Osteocyte (in vitro differentiated cells): ENCODE data around the gene NIN. TPM values are rescaled to one million over a fixed set of nuclear protein-coding genes. Genes with fewer than 3 reads are reported as not detected.
A peak's percentile ranks its signal among the peaks of the same experiment; 100 is the strongest.

Experiments
- DNase-seq: peaks from one replicate; pipeline ENCODE4 v3.0.0; 2021; ENCODE audit warnings: mixed read lengths; ENCODE audit not compliant: unreplicated experiment; ENCODE audit errors: extremely low spot score
- H3K27ac Mint-ChIP-seq: one replicate; pipeline ENCODE4 v1.8.0; 2021; ENCODE audit warnings: mild to moderate bottlenecking, mixed read lengths; ENCODE audit not compliant: unreplicated experiment
- H3K27me3 Mint-ChIP-seq: one replicate; pipeline ENCODE4 v1.8.0; 2021; ENCODE audit warnings: mixed read lengths; ENCODE audit not compliant: unreplicated experiment
- H3K36me3 Mint-ChIP-seq: one replicate; pipeline ENCODE4 v1.8.0; 2021; ENCODE audit warnings: mixed read lengths; ENCODE audit not compliant: unreplicated experiment
- H3K4me1 Mint-ChIP-seq: one replicate; pipeline ENCODE4 v1.8.0; 2021; ENCODE audit warnings: mixed read lengths; ENCODE audit not compliant: unreplicated experiment
- H3K4me3 Mint-ChIP-seq: one replicate; pipeline ENCODE4 v1.8.0; 2021; ENCODE audit warnings: mild to moderate bottlenecking, moderate library complexity, mixed read lengths; ENCODE audit not compliant: unreplicated experiment
- H3K9me3 Mint-ChIP-seq: one replicate; pipeline ENCODE4 v1.8.0; 2021; ENCODE audit warnings: mixed read lengths; ENCODE audit not compliant: unreplicated experiment
- CTCF ChIP-seq: fragments of 200-600 bp; sonication (generic); IDR thresholded peaks from 2 replicates; pipeline ENCODE4 v1.5.0; 2021; ENCODE audit warnings: antibody characterized with exemption, mild to moderate bottlenecking, moderate library complexity
- total RNA-seq: library from RNA; stranded (reverse); gene quantifications from 2 replicates; pipeline ENCODE4 v1.2.1, GENCODE V29; 2021

The NIN gene
- total RNA-seq, 1 donor from 2014 or later, result 50.2 TPM

- H3K9me3 Mint-ChIP-seq, result no peaks in the 10 kb centered on the region
- H3K4me3 Mint-ChIP-seq, result no peak overlapping the region
- TF ChIP-seq CTCF, result no peak
- H3K4me1 Mint-ChIP-seq, result peaks cover 34% of the 10 kb centered on the region
- no peak for DNase-seq
- peaks cover 17% of the 10 kb centered on the region for H3K36me3 Mint-ChIP-seq
- H3K27me3 Mint-ChIP-seq, result no peaks in the 10 kb centered on the region
- no peak overlapping the region for H3K27ac Mint-ChIP-seq
Observed at GRCh38 chr14:50801706-50802105, 29.3 kb downstream of the NIN start.

- Mint-ChIP-seq H3K36me3 (peaks cover 6% of the 10 kb centered on the region), H3K27me3 (no peaks in the 10 kb centered on the region), H3K4me1 (peaks cover 51% of the 10 kb centered on the region), H3K9me3 (no peaks in the 10 kb centered on the region), H3K4me3 (no peak overlapping the region), H3K27ac (peak overlapping the region; percentile 6)
- no peak for DNase-seq
- TF ChIP-seq CTCF, result no peak
Observed at GRCh38 chr14:50800032-50800431, 30.9 kb downstream of the NIN start.

GRCh38 chr14:50798048-50798421 is 32.9 kb downstream of the NIN start:
- H3K36me3 Mint-ChIP-seq, result peaks cover 6% of the 10 kb centered on the region
- no peak for DNase-seq
- H3K27ac Mint-ChIP-seq, result no peak overlapping the region
- no peaks in the 10 kb centered on the region for H3K9me3 Mint-ChIP-seq
- TF ChIP-seq CTCF, result no peak
- H3K4me1 Mint-ChIP-seq, result peaks cover 55% of the 10 kb centered on the region
- no peak overlapping the region for H3K4me3 Mint-ChIP-seq
- H3K27me3 Mint-ChIP-seq, result no peaks in the 10 kb centered on the region

GRCh38 chr14:50797250-50798047 is 33.5 kb downstream of the NIN start:
- TF ChIP-seq CTCF, result no peak
- Mint-ChIP-seq H3K4me3 (no peak overlapping the region), H3K27me3 (no peaks in the 10 kb centered on the region), H3K9me3 (no peaks in the 10 kb centered on the region), H3K27ac (no peak overlapping the region), H3K4me1 (peaks cover 54% of the 10 kb centered on the region), H3K36me3 (peaks cover 9% of the 10 kb centered on the region)
- no peak for DNase-seq

GRCh38 chr14:50796390-50796789 is 34.6 kb downstream of the NIN start:
- peak overlapping the region; percentile 15 for H3K4me3 Mint-ChIP-seq
- no peaks in the 10 kb centered on the region for H3K9me3 Mint-ChIP-seq
- peaks cover 45% of the 10 kb centered on the region for H3K4me1 Mint-ChIP-seq
- H3K27me3 Mint-ChIP-seq, result no peaks in the 10 kb centered on the region
- H3K27ac Mint-ChIP-seq, result peak overlapping the region; percentile 88
- DNase-seq, result no peak
- peaks cover 12% of the 10 kb centered on the region for H3K36me3 Mint-ChIP-seq
- no peak for TF ChIP-seq CTCF
